ENCODE results near the gene SPATA33.

The SPATA33 gene

DNA sequence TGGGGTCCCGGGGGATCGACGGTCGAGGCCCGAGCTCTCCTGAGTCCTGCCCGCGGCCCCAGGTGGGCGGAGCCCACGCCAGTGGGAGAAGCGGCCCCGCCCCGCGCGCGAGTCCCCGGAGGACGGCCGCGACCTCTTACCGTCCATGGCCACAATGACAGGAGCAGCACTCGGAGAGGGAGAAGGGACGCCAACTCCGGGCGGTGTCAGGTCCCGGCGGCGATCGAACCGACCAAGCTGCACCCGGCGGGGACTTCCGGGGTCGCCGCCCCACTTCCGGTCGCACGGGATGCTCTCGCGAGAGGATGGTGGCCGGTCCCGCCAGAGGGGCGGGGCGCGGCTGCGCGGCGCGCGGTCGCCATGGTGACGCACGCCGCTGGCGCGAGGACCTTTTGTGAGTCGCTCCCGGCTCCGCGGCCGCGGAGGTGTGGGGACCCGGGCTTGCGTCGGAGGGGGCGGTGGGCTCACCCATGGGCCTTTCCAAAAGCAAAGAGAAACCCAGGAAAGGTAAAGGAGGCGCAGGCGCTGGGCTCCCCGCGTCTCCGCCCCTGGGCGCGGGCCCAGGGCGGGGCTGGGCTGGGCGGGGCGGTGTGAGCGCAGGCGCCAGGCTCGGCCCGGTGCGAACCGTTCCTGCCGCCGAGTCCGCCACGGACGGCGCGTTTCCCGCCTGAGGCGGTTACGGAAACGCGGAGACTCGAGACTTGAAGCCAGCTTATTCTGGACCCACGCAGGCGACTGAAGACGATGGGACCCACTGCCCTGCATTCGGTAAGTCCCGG, at the start of gene SPATA33, which contains the start of gene CHMP1A:
Gene SPATA33, plus strand, starts transcription at position 395 of the 779 bp plus-strand sequence. Its CDS starts 76 bp downstream, at position 471.
Gene CHMP1A, minus strand, starts transcription at position 267 of the 779 bp plus-strand sequence. Its CDS starts 120 bp downstream, at position 147.
- peak; percentile 38 for DNase-seq (ENCODE audit: low read depth)
- peak within 1 kb of the TSS; percentile 90 for H3K4me3 ChIP-seq (ENCODE audit: low read depth, low read length)
- TF ChIP-seq, protein P1, sequence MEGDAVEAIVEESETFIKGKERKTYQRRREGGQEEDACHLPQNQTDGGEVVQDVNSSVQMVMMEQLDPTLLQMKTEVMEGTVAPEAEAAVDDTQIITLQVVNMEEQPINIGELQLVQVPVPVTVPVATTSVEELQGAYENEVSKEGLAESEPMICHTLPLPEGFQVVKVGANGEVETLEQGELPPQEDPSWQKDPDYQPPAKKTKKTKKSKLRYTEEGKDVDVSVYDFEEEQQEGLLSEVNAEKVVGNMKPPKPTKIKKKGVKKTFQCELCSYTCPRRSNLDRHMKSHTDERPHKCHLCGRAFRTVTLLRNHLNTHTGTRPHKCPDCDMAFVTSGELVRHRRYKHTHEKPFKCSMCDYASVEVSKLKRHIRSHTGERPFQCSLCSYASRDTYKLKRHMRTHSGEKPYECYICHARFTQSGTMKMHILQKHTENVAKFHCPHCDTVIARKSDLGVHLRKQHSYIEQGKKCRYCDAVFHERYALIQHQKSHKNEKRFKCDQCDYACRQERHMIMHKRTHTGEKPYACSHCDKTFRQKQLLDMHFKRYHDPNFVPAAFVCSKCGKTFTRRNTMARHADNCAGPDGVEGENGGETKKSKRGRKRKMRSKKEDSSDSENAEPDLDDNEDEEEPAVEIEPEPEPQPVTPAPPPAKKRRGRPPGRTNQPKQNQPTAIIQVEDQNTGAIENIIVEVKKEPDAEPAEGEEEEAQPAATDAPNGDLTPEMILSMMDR (IDR thresholded peaks at IDR 0.05; ENCODE audit: control insufficient read depth, extremely low read depth, insufficient read depth) = no peak

DNA sequence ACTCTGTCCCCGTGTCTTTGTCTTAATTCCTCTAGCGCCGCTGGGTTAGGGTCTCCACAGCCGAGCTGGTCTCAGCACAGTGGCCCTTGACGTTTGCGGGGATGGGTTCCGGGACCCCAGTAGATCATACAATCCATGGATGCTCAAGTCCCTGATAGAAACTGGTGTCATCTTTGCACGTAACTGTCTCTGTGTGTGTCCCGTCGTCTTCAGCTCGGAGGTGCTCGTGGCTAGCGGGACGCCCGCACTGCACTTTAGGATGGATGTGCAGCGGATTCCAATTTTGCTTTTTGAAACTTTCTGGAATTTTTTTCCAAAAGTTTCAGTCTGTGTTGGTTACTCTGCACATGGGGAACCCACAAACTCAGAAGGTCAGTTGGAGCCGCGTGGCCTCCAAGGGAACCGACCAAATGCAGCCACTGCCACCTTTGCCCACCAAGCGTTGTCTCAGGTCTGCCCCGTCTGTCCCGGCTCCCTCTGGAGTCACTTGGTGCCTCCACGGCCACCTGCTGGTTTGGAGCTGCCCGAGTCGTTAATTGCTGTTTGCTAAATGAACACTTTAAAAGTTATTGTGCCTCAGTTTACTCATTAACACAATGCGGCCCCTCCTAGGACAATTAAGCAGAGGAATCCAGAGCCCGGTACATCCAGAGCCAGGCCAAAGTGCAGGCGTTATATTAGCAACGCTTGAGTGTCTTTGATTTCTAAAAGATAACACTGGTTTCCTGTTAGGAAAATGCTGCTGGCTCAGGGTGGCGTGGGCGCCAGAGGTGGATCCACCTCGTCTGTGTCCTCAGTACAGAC, 49.5 kb upstream of the SPATA33 start:
- no peak overlapping the region for H3K4me3 ChIP-seq (ENCODE audit: low read depth, low read length)
- no peak for DNase-seq (ENCODE audit: low read depth)
- TF ChIP-seq, protein P1 (IDR thresholded peaks at IDR 0.05; ENCODE audit: control insufficient read depth, extremely low read depth, insufficient read depth) = no peak

DNA sequence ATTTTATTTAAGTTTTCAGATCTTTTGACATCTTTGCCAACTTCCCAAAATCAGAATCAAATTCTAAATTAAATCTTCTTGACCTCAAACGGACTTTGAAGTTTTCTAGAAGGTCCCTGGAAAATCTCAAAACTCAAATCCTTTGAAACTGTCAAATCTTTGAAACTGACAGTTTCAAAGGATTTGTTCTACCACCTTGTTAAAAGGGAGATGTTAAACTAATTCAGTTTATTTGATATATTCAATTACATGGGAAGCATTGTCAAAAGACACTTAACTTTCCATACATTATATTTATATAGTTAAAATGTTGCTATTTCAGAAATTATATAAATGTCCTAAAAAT, 47.6 kb upstream of the SPATA33 start:
- H3K4me3 ChIP-seq (ENCODE audit: low read depth, low read length) = no peak overlapping the region
- TF ChIP-seq, protein P1 (IDR thresholded peaks at IDR 0.05; ENCODE audit: control insufficient read depth, extremely low read depth, insufficient read depth) = no peak
- DNase-seq (ENCODE audit: low read depth) = no peak

DNA sequence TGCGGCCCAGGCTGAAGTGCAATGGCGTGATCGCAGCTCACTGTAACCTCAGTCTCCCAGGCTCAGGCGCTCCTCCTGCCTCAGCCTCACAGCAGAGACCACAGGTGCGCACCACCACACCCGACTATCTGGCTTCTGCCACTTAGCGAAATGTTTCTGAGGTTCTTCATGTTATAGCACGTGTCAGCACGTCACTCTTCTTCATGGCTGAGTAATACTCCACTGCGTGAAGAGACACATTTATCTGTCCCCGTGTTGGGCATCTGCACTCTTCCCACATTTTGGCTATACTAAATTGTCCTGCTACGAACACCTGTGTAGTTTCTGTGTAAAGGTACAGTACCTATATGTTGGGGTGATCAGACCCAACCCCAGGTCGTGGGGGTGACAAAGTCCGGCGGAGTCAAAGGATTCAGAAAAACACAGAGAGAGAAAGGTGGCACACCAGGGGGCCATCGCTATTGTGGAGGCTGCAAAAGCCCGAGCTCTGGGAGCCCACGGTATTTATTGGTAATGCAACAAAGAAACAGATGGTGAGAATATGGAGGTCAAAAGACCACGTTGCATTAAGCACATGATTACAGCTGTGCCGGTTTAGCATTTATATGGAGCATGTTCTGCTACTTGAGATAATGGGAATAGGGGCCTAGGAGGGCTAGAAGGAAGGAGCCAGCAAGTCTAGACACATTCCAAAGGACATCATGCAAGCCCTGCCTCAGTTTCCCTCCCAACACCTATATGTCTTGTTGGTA, 45.0 kb upstream of the SPATA33 start:
- H3K4me3 ChIP-seq (ENCODE audit: low read depth, low read length) = no peak overlapping the region
- TF ChIP-seq, protein P1 (IDR thresholded peaks at IDR 0.05; ENCODE audit: control insufficient read depth, extremely low read depth, insufficient read depth) = no peak
- DNase-seq (ENCODE audit: low read depth) = no peak

DNA sequence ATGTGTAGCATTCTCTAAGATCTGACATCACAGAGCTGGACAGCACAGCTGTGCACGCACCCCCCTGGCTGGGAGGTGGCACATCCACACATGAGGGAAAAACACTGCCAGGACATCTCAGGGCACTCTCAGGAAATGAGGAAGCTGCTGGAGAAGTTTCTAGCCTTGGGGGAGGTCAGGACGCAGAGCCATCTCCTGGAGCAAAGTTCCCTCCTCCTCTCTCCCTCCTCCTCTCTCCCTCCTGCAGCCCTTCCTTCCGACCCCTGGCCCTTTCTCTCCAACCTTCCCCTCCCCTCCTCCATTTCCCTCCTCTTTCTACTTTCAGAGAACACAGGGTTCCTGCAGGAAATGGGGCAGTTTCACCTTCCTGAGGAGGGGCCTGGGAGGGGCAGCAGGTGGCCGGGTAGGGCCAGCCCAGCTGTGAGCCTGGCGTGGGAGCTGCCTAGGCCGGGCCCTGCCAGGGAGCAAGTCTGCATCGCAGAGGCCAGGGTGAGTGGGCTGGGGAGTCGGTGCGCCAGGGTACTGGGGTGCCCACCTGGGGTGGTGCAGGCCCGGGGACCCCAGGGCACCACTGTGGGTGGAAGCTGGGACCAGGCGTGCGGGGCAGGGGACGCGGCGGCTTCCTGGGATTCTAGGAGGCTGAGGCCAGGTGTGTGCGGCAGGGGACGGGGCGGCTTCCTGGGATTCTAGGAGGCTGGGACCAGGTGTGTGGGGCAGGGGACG, 44.2 kb upstream of the SPATA33 start, which contains the start of gene DPEP1:
Gene DPEP1, plus strand, starts transcription at position 412 of the 723 bp plus-strand sequence. CDS start 16,769 bp downstream, outside the sequence.
- no peak within 1 kb of the TSS for H3K4me3 ChIP-seq (ENCODE audit: low read depth, low read length)
- TF ChIP-seq, protein P1 (IDR thresholded peaks at IDR 0.05; ENCODE audit: control insufficient read depth, extremely low read depth, insufficient read depth) = no peak
- DNase-seq (ENCODE audit: low read depth) = no peak

DNA sequence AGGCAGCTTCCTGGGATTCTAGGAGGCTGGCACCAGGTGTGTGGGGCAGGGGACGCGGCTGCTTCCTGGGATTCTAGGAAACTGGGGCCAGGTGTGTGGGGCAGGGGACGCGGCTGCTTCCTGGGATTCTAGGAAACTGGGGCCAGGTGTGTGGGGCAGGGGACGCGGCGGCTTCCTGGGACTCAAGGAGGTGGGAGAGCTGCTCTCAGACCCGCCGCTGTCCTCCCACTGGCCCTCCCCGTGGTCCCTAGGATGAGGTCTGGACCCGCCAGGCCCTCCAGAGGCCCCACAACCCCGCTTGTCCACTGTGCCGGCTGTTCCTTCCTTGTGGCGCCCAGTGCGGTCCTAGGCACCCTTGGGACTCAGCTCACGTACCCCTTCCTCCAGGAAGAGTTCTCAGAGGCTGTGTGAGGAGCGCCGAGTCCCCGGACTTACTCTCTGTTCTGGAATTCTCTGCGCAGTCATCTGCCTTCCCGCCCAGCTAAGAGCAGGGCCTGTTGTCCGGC, 43.6 kb upstream of the SPATA33 start:
- TF ChIP-seq, protein P1 (IDR thresholded peaks at IDR 0.05; ENCODE audit: control insufficient read depth, extremely low read depth, insufficient read depth) = no peak
- no peak overlapping the region for H3K4me3 ChIP-seq (ENCODE audit: low read depth, low read length)
- no peak for DNase-seq (ENCODE audit: low read depth)

Data from LNCaP clone FGC (cell line).